ENCODE results near the gene MORN1. TPM values are rescaled to one million over a fixed set of nuclear protein-coding genes. Genes with fewer than 3 reads are reported as not detected.

MORN1 gene
- polyA plus RNA-seq, 1 of the 3 experiments (the other 2 are of a cell fraction) = 16.3 TPM

DNA sequence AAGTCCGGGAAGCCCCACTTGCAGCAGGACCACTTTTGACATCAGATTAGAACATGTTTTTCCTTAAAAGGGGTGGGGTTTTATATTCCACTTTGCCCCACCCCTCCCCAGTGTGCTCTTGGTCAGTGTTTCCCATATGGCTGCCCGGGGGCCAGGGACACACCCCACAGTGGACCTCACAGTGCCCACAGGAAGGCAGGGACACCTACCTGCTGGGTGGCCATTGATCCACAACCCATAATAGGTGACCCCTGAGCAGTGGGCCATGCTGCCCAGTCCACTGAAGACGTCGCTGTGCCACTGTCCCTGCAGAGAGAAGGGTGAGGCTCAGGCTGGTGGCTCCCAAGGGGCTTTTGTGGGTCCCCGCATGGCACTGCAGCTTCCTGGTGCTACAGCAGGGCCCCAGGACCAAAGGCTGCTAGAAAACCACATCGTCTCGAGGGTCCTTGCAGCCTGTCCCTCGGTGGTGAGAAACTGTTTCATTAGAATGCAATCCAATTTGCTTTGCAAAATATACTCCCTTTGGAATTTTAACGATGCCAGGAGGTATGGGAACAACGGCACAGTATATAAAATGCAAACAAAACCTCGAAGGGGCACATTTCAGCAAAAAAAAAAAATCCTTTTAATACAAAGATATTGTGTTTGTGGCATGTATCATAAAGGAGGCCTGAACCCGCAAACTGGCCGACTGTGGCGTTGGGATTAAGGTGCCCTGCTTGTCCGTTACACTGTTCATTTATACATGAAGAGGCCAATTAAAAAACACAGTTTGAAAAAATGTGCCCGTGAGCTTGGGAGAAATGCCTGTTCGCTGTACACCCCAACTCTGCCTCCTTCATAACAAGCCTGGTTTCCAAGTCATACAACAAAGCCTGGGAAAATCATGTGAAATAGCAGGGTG is 16.9 kb downstream of the MORN1 start:
- Histone ChIP-seq H4K20me1 (ENCODE audit: insufficient read depth) (no peaks in the 10 kb centered on the region), H3K9me3 (no peaks in the 10 kb centered on the region), H3K79me2 (ENCODE audit: insufficient read depth) (no peaks in the 10 kb centered on the region), H3K36me3 (replicated peaks in 1 of 2; ENCODE audit: control insufficient read depth in 1 of 2, insufficient read depth in 2 of 2, low read length in 1 of 2) (peaks cover 0 to 4% of the 10 kb centered on the region in 2 experiments), H3K4me3 (ENCODE audit: low read depth in 2 of 2, low read length in 1 of 2) (no peak overlapping the region), H3K4me2 (no peak overlapping the region), H3K9me2 (no peaks in the 10 kb centered on the region), H2AFZ (ENCODE audit: low read depth) (no peak overlapping the region), H3K9ac (no peak overlapping the region), H3K27me3 (ENCODE audit: insufficient read depth) (no peaks in the 10 kb centered on the region), H3K27ac (ENCODE audit: low read depth in 2 of 2, low read length in 1 of 2) (no peak overlapping the region), H3F3A (replicated peaks; ENCODE audit: insufficient read depth) (no peaks in the 10 kb centered on the region), H3K4me1 (ENCODE audit: control insufficient read depth in 1 of 2, insufficient read depth in 2 of 2, low read depth in 1 of 2, low read length in 1 of 2) (no peaks in the 10 kb centered on the region)
- ChIA-PET CTCF (interaction anchor here (1.3 to 10.7 kb wide), 3 partner anchors 17 to 175 kb away, joined by 5 to 292 read pairs (median 8); partner anchors contain the start of genes FAAP20, MORN1 and RER1), POLR2A (no interaction called here)
- TF ChIP-seq POLR2AphosphoS5 (IDR thresholded peaks at IDR 0.05; ENCODE audit: low read depth, low read length) (no peak), EZH2phosphoT487 (IDR thresholded peaks at IDR 0.05; ENCODE audit: borderline replicate concordance, low read depth) (no peak), SMC3 (IDR thresholded peaks at IDR 0.05; ENCODE audit: low read depth, low read length) (no peak), RFX5 (IDR thresholded peaks at IDR 0.05; ENCODE audit: low read length) (no peak), TEAD4 (IDR thresholded peaks at IDR 0.05; ENCODE audit: borderline replicate concordance, insufficient read depth) (no peak), GATA2 (CRISPR knock-in tag; IDR thresholded peaks at IDR 0.05) (no peak), EP300 (IDR thresholded peaks at IDR 0.05; ENCODE audit: borderline replicate concordance in 1 of 2, low read depth in 1 of 2, low read length in 1 of 2) (no peak), GABPA (IDR thresholded peaks at IDR 0.05; ENCODE audit: low read depth) (no peak), RAD21 (IDR thresholded peaks at IDR 0.05; ENCODE audit: low read length) (no peak), TCF12 (IDR thresholded peaks at IDR 0.05) (no peak), CHD2 (IDR thresholded peaks at IDR 0.05; ENCODE audit: low read length, partially characterized antibody) (no peak), MXI1 (IDR thresholded peaks at IDR 0.05; ENCODE audit: low read depth, low read length) (no peak)
- TF ChIP-seq, protein P1, sequence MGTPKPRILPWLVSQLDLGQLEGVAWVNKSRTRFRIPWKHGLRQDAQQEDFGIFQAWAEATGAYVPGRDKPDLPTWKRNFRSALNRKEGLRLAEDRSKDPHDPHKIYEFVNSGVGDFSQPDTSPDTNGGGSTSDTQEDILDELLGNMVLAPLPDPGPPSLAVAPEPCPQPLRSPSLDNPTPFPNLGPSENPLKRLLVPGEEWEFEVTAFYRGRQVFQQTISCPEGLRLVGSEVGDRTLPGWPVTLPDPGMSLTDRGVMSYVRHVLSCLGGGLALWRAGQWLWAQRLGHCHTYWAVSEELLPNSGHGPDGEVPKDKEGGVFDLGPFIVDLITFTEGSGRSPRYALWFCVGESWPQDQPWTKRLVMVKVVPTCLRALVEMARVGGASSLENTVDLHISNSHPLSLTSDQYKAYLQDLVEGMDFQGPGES (IDR thresholded peaks at IDR 0.05; ENCODE audit: low read depth, low read length) = no peak
- TF ChIP-seq, protein P2, sequence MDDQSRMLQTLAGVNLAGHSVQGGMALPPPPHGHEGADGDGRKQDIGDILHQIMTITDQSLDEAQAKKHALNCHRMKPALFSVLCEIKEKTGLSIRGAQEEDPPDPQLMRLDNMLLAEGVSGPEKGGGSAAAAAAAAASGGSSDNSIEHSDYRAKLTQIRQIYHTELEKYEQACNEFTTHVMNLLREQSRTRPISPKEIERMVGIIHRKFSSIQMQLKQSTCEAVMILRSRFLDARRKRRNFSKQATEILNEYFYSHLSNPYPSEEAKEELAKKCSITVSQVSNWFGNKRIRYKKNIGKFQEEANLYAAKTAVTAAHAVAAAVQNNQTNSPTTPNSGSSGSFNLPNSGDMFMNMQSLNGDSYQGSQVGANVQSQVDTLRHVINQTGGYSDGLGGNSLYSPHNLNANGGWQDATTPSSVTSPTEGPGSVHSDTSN (IDR thresholded peaks at IDR 0.05) = no peak
- TF ChIP-seq, protein P3, sequence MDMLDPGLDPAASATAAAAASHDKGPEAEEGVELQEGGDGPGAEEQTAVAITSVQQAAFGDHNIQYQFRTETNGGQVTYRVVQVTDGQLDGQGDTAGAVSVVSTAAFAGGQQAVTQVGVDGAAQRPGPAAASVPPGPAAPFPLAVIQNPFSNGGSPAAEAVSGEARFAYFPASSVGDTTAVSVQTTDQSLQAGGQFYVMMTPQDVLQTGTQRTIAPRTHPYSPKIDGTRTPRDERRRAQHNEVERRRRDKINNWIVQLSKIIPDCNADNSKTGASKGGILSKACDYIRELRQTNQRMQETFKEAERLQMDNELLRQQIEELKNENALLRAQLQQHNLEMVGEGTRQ (IDR thresholded peaks at IDR 0.05; ENCODE audit: borderline replicate concordance, low read depth, low read length) = no peak
- TF ChIP-seq, protein P4, sequence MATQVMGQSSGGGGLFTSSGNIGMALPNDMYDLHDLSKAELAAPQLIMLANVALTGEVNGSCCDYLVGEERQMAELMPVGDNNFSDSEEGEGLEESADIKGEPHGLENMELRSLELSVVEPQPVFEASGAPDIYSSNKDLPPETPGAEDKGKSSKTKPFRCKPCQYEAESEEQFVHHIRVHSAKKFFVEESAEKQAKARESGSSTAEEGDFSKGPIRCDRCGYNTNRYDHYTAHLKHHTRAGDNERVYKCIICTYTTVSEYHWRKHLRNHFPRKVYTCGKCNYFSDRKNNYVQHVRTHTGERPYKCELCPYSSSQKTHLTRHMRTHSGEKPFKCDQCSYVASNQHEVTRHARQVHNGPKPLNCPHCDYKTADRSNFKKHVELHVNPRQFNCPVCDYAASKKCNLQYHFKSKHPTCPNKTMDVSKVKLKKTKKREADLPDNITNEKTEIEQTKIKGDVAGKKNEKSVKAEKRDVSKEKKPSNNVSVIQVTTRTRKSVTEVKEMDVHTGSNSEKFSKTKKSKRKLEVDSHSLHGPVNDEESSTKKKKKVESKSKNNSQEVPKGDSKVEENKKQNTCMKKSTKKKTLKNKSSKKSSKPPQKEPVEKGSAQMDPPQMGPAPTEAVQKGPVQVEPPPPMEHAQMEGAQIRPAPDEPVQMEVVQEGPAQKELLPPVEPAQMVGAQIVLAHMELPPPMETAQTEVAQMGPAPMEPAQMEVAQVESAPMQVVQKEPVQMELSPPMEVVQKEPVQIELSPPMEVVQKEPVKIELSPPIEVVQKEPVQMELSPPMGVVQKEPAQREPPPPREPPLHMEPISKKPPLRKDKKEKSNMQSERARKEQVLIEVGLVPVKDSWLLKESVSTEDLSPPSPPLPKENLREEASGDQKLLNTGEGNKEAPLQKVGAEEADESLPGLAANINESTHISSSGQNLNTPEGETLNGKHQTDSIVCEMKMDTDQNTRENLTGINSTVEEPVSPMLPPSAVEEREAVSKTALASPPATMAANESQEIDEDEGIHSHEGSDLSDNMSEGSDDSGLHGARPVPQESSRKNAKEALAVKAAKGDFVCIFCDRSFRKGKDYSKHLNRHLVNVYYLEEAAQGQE (IDR thresholded peaks at IDR 0.05; ENCODE audit: low read depth, low read length) = no peak
- 82% methylated on average over 14 of the region's 17 CpGs for WGBS (ENCODE audit: low lambda C conversion rate)
- no peak for DNase-seq

All from SK-N-SH (cell line).